HCEC 1CT (cell line): ENCODE measurements around the gene PTPN20.

ENCODE experiments used
- DNase-seq: peaks from one replicate; pipeline ENCODE4 v3.0.0-alpha.2; 2017

Gene PTPN20

DNA sequence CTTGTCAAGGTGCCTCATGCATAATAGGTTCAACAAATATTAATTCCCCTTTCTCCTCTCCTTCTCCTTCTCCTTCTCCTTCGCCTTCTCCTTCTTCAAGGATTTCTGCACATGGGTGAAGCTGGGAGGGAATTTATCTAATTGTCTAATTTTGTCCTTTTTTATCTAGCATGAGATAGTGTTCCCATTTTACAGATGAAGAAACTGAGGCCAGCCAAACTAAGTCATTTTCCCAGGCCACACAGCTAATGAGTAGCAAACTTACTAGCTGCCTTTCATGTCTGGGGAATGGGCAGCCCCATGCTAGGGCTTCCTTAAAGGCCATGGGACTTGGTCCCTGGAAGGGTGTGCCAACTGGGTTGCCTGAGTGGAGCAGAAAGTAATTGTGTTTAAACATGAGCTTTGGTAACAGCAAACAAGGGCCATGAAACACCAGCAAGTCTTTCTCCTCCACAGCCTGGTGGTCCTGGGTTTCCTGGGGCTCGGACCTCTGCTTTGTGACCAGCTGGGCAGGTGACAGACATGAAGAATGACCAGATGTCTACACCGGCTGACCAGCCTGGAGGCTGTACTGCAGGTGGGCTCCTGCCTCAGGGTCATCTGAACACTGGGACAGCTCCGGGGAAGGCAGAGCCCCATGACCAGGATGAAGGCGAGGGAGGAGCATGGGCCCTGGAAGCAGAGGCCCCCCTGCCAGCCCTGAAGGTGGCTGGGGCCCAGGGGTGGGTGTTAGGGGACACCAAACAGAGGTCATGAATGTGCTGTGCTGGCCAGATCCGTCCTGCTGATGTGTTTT, 138.0 kb downstream of the PTPN20 start:
- no peak for DNase-seq

GRCh38 chr10:47049906-47050305, 138.7 kb downstream of the PTPN20 start:
- DNase-seq = no peak

- no peak for DNase-seq
Measured at GRCh38 chr10:47050618-47051455, 139.6 kb downstream of the PTPN20 start.

DNA sequence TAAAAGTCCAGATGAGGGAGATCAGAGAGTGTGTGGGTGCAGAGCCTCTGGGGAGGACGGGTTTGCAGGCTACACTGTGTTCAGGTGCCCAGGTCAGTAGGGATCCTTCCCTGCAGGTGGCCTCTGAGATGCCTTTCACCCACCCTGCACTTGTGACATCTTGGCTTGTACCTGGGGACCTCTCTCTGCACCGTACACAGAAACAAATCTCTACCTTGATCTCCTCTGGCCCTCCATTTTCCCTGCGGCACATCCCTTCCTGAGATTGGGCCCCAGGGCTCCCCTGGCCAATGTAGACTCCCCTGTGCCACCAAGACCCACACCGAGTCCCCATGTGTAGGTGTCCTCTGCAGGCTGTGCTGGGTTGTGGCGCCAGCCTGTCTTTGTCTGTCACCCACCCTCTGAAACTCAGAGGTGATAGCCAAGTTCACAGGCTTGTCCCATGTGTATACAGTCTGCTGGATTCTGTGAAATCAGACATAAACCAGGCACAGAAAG, 140.6 kb downstream of the PTPN20 start:
- no peak for DNase-seq
